ENCODE measurements around the gene TRIM28.
A peak's percentile ranks its signal among the peaks of the same experiment; 100 is the strongest.

The TRIM28 gene

DNA sequence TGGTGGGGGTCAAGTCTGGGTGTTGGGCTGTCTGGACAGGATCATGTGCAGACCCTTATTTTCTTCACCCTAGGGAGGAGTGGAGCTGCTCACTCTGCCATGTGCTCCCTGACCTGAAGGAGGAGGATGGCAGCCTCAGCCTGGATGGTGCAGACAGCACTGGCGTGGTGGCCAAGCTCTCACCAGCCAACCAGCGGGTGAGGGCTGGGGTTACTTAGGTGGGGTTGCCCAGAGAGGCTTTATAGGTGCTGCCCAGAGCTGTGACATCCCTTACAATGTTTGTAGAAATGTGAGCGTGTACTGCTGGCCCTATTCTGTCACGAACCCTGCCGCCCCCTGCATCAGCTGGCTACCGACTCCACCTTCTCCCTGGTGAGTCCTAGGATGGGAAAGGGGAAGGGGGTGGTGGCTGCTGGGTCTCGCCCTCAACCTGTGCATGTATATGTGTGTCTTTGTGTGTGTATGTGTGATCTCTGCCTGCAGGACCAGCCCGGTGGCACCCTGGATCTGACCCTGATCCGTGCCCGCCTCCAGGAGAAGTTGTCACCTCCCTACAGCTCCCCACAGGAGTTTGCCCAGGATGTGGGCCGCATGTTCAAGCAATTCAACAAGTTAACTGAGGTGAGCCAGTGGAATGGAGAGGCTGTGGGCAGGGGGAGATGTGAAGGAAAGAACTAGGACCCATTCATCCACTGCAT lies 5.9 kb downstream of the TRIM28 start:
- DNase-seq: no peak

DNA sequence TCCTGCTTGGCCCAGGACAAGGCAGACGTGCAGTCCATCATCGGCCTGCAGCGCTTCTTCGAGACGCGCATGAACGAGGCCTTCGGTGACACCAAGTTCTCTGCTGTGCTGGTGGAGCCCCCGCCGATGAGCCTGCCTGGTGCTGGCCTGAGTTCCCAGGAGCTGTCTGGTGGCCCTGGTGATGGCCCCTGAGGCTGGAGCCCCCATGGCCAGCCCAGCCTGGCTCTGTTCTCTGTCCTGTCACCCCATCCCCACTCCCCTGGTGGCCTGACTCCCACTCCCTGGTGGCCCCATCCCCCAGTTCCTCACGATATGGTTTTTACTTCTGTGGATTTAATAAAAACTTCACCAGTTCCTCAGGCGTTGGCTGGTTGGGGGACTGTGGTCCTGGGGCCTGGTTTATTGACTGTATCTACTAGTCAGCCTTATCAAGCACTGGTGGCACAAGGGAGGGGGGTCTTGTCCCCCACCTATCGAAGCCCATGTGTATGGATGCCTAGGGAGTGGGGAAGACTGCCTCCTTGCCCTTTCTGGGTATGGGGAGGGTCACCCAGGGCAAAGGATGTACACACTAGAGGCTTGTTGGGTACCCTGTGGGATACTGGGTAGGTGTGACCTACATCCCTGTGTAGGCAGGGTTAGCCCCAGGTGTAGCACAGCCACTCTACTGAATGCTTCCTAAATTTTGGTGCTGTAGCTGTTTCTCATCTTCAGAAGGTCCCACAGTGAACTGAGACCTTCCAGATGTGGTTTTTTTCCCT lies 6.7 kb downstream of the TRIM28 start:
- DNase-seq: no peak

DNA sequence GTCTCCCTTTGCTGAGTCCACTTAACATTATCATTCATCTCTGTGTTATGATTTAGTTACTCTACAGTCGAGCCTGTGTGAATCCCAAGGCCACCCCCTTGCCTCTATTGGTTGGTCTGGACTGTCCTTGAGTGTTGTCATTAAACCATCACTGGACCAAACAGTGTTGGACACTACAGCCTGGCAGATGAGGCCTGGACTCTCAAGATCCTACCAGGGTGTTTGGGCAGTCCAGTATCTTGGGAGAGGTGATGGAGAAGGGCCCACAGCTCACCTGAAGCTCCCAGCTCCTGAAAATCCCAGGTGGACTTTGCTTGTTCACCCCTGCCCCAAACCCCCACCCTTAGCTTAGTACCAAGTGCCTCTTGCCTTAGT lies 7.2 kb downstream of the TRIM28 start:
- DNase-seq: no peak

DNA sequence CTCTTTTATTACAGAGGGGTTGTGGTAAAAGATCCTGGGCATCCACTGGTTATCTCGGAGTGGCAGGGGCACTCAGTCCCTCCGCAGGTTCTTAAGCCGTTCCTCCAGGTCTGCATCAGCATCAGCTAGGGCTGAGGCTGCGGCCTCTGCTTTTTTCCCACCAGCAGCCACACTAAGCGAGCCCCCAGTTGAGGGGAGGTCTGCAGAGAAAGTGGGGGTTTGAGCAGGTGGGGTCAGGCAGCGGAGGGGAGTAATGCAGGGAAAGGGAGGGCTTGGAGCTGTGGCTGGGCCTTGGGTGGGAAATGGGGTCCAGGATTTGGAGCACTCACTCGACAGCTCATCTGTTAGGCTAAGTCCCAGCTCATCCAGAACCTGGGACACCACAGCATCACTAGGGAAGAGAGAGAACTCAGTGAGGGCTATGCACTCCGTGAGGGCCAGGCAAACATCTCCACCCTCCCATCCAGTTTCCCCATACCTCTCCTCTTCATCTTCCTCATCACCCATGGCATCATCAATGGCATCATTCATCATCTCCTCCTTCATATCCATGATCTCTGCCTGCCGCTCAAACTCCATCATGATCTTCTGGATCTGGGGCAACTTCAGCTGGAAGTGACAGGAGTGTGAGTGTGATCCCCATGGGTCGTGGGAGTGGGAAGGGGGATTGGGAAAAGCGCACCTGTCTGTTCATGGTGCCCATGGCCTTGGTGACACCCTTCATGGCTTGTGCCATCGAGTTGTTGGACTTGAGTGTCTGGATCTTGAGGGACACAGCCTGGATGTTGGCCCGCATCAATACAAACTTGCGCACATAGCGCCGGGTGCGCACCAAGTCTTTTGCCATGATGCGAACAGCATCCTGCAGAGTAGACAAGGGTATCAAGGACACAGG lies 8.0 kb downstream of the TRIM28 start:
- DNase-seq: no peak

DNA sequence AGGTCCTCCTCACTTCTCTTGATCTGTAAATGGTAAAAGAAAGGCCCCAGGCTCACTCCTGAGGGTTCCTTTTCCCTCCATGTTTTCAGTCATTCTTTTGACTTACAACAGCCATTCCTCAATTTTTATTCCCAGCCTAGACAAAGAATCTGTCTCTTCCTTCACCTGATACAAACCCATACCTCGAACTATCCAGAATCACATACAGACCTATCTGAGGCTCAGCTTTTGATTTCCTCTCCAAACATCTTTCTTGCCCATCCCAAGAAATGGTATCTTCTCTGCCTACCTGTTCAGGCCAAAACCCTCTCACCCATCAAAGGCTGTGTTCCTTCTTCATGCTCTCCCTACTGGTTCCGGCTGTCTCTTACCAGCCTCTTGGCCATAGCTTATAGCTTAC lies 8.8 kb downstream of the TRIM28 start:
- no peak for DNase-seq

DNA sequence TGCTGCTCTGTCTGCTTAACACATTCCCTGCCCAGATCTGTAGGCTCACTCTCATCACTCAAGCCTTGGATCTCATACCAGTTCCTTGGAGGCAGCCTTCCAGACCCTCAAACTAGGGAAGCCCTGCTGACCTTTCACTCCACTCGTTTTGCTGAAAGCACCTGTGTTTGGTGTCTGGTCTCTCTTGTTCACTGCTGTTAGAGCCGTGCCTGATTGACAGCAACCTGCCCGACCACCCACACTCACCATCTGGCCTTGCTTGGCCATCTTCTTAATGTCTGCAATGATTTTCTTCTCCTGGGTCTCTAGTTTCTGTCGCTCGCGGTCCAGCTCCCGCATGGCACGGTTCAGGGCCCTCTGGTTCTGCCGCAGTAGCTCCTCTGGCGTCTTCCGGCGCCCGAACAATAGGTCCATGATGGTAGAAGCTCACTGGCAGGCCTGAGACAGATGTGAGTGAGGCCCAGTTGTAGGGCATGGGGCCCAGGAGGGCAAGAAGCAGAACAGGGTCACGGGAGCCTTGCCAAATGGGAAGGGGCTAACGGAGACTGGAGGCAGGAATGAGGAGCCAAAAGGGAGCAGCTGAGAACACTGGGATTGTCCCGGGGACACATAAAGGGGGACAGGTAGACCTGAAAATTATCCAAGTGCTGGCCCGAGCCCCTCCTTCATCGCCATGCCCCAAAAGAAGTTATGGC lies 10.1 kb downstream of the TRIM28 start:
- no peak for DNase-seq

DNA sequence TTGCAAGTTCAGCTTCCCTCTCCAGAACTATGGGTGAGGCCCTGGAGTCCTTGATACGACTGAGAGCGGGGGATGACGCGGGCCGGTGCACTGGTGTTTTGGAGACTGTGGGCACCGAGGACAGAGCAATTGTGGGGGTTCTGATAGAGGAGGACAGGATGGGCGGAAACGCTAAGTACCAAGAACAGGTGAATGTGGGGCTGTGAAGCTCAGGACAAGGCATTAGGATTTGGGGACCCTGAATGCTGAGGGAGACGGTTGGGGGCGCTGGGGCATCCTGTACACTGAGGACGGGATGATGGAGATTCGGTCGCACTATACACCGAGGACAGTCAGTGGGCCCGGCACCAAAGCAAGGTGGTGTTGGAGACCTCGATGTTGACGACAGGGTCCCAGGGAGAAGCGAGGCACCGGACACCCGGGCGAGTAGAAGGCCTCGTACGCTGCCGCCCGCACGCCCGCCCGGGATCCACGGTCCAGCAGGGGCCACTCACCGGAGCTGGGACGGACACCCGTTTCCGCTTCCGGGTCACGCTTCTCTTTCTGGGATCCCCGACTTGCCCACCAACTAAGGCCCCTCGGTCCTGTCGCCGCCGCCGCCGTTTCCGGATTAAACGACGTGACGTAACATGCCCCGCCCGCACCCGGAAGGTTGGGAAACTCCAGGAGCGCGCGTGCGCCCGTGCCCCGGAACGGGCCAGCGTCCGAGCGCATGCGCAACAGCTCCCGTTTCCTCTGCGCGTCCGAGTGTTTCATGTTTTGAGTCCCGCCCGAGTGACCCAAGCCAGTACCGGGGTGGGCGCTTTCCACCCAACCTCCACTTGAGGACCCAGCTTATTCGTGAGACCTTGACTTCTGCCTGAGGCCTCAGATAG lies 10.9 kb downstream of the TRIM28 start, which contains the start of gene CHMP2A:
Gene CHMP2A, minus strand, starts transcription at position 612 of the 875 bp plus-strand sequence. CDS start 893 bp downstream, outside the sequence.
- peak; percentile 97 for DNase-seq

DNA sequence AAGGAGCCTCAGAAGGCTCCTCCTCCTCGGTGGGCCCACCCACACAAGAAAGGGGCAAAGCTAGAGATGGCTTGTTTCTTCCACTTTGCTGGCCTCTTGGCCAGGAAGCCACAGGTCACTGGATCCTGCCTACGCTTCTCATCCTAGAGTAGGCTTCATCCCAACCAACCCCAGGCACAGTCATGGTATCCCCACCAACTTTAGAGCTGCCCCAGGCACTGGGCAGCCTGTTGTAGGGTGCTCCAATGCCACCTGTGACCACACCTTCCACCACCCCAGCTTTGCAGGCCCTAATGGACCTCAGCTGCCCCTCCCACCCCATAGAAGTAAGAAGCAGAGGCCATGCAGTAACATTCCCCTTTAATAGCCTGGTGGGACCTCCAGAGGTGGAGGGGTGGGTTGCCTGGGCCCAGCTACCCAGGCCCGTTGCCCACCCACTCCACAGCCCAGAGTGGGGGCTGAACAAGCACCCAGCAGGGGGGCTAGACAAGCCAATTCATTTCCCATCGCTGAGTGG lies 11.6 kb downstream of the TRIM28 start:
- no peak for DNase-seq

DNA sequence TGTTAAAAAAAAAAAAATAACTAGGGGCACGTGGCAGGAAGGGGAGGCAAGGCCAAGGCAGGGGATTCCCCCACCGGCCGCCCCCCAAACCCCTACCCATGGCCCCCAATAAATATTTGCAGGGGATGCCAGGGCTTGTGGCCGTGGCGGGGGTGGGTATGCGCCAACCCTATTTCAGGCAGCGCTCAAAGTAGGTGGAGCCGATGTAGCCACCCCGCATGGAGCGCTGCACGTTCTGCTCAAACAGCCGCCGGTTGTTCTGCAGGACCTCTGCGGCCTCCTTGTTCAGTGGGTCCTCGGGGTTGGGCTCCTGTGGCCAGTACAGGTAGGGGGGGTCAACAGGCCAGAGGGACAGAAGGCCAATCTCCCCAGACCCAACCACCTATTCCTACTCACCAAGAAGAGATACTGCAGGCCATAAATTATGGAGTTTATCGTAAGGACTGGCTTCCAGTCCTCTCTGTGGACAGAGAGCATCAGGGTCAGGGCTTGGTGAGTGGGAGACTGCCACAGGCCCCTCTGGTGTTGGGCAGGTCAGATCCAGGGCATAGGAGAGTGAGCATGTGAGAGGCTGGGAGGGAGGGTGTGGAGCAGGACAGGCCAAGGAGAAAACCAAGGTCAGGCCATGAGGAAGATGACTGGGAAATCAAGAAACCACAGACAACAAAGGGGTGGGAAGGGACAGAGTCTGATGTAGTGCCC lies 12.2 kb downstream of the TRIM28 start:
- no peak for DNase-seq

DNA sequence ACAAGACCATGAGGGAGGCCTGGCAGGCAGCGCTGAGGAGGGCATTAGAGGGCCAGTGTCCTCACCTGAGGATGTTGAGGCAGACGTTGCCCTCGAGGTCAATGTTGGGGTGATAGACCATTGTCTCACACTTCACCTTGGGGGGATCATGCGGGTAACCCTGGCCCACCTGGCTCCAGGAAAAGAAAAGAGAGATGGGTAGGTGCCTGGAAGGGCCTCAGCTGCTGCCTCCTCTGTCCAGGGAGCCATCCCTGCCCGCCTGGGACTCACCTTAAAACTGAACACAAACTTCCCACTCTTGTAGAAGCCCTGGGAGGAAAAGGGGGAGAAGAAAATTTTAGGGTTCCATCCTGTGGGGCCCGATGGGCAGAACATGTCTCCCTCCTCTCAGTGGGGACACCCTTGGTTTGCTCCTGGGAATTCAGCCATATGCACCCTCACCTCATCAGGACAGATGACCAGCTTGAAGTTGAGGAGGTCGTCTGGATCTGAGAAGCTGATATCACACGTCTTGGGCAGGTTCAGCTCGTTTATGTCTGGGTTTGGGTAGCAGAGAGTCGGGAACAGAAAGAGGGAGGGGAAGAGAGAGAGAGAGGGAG lies 12.9 kb downstream of the TRIM28 start:
- DNase-seq: no peak

DNA sequence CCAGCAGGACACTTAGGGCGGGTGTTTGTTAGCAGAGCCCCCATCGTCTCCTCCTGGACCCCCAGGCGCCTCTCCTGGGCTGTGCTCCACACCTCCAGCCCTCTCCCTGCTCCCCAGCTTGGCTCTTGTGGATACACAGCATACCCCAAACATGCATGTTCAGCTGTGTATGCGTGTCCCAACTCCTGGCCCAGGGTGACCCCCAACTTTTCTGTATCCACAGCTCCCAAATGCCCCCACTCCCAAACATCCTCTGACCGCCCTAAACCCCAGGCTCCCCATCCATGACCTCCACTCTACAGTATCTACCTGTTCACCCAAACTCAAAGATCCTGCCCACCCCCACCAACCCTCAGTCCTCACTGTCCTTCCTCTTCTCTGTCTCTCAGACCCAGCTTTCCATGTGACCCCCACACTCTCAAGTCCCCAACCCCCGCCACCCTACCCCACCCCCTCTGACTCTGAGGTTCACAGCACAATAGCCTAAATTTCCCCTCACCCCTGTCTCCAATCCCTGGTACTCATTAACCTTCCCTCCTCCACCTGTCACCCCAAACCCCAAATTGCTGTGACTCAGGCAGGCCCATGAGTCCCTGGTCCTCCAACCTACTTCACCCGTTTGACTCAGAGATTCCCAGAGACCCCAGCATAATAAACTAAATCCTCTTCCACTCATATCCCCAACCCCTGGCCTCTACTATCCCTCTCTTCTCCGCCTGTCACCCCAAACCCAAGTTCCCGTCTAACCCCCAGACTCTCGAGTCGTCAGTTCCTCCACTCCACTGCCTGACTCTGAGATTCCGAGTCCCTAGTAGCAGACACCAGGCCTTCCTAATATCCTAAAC lies 13.6 kb downstream of the TRIM28 start:
- no peak for DNase-seq

DNA sequence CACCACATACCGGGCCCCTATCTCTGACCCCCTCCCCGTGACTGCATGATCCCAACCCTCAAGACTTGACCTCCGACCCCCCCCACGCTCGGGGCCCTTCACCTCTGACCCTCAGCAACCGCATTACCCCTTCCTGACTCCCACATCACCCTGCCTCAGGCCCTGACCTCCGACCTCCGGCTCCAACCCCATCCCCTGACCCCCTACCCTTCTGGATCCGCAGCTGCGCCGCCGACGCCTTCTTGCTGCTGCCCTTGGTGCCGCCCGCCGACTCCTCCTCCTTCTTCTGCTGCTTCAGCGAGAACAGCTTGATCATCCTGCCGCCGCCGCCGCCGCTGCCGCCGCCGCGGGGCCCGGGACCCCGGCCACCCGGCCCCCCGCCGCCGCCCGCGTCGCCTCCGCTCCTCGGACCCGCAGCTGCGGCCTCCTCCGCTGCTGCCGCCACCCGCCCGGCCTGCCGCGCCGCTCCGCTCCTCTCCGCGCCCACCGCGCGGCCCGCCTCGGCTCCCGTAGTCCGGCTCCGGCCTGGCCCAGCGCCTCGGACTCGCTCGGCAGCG lies 14.3 kb downstream of the TRIM28 start, which contains the start of gene UBE2M:
Gene UBE2M, minus strand, starts transcription at position 546 of the 557 bp plus-strand sequence. Its CDS starts 230 bp downstream, at position 316.
- DNase-seq: peak; percentile 62

DNA sequence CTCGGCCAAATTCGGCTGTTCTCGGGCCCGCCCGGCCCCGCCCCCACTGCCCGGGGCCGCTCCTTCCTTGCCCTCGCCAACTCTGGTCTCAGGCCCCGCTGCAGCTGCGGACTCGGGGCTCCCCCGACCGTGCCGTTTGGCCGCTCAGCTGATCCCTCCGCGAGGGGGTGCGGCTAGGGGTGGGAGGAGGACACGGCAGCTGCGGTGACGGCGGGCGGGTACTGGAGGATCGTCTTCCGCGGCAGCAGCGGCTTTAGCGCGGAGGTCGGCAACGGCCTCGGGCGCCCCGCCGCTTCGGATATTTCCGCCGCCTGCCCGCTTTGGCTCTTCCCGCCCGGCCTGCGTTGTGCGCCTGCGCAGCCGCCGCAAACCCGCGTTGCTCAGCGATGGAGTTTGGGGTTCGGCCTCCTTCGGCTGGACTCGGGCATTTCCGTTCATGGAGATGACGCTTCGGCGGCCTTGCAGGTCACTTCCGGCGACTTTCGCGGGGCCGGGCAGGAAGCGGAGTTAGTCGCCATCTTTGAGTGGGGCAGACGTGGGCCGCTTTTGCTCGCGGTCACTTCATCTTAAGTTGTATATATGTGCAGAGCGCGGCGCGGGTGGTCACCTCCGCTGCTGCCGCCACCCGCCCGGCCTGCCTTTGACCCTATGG lies 14.9 kb downstream of the TRIM28 start:
- DNase-seq: peak; percentile 99

DNA sequence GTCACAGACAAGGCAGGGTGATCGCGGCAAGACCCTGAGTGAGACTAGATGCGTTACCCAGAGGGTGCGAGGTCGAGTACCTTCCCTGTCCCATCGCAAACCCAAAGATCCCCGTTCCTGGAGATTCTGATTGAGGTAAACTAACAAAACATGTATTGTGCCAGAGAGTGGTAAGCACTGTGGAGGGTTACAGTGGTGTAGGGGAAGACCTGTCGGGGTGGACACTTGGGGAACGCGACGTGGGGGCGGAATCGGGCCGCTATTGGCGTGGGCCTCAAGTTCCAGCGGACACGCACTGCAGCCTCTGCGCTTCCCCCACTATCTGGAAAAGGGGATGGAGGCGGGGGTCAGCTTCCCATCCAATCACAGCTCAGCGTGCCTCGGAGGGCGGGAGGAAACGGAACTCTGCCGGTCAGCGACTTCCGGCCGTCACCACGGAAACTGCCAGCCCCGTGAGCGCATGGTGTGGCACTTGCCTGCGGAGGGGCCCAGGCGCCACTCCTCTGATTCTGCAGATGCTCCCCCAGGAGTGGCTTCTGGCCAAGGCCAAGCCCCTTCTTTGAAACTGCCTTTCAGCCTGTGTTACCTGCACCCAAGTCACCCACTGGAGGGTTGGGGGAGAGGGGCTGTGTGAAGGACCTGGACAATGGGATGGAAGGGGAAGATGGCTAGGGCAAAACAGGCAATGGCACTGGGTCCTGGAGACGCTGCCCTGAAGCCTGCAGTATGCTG lies 15.6 kb downstream of the TRIM28 start:
- peak; percentile 58 for DNase-seq

DNA sequence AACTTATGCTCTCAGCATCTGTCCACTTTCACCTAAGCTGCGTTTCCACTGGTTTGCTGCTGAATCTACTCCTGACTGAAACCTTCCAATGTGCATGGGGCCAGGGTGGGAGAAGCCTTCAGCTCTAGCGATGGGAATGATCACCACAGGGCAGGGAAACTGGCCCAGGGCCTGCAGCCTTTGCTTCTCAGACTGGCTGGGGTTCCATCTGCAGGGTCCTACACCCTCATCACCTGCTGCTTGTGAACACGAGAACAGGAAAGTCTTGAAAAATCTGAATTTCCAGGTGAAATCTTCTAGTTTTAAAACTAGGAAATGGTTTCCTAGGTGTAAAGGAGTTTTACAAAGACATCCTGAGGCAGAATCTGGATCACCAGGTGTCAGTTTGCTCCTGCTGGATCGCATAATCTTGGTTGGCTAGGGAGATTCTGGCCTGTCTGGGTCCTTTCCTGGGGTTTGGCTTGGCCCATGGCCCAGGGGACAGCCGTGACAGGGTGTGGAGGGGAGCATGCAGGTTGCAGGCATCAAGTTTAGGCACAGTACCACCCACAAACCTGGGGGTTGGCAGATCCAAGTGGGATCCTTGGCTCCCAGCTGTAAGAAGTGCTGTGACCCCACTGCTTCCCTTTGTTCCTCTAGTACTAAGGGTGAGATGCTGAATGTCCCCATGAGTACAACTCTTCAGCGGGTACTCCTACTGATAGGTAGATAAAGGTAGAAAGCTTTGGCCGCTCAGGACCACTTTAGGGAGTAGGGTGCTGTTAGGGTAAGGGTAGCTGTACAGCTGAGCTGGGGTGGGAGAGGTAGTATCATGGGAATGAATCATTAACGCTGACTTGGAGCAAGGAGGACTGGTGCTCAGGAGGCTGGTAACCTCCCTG lies 16.4 kb downstream of the TRIM28 start:
- no peak for DNase-seq

DNA sequence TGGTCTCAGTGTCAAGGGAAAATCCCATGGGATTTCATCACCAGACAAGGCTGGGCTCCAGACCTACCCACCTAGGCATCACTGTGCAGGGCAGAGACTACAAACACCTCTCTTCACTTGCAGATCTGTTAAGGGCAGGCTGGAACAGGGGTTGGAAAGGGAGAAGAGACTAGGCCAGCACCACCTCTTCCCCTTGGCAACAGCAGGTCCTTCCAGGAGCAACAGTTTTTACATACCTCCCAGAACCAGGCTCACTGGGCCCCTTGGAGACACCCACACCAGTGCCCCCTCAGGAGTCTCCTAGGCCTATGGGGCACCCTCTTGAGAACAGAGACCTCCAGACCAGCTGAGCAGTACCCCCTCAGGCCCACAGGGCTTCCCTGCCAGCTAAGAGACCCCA lies 17.1 kb downstream of the TRIM28 start:
- DNase-seq: no peak

All from CD4-positive, alpha-beta T cell treated with Interleukin-6 for 4 hours (primary cell).